Measurements from ENCODE around the gene NTM.
"Not testable (repeated sequence)": the region's sequence is repeated elsewhere in the genome, so short reads cannot be mapped to it uniquely, and the experiment has no call there.

The NTM gene

GRCh38 chr11:131909426-131910177 lies 539.2 kb downstream of the NTM start:
- no peak for DNase-seq

- no peak for DNase-seq
Observed at GRCh38 chr11:131910178-131910522, 539.7 kb downstream of the NTM start.

DNA sequence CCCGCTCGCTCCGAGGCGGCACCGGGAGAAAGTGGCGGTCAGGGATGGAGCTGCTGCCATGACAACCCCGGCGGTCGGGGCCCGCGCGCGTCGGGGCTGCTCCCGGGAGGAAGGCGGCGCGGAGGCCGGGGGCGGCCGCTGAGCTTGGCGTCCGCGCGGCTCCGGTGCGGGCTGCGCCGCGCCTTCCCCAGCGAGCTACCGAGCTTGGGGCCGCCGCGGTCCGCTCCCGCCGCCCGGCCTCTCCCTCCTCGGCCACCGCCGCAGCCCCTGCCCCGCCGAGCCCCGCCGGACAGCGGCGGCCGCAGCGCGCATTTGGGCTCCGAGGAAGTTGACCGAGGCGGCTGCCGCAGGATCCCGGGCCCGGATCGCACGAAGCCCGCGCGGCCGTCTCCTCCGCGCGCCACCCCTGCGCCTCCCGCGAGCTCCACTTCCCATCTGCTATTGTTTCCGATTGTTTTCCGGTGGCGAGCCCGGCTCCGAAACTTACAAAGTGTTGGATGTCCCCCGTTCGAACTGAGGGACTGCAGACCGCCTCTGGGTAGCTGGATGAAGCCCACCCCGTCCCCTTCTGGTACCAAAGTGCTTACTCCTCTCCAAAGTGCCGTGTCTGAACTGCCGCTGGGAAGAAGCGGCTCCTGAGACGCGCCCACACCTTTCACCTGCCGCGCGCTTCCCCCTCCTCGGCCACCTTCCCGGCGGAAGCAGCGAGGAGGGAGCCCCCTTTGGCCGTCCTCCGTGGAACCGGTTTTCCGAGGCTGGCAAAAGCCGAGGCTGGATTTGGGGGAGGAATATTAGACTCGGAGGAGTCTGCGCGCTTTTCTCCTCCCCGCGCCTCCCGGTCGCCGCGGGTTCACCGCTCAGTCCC lies 540.3 kb downstream of the NTM start:
- no peak for DNase-seq

GRCh38 chr11:131911388-131912032 lies 541.1 kb downstream of the NTM start:
- DNase-seq, result not testable (repeated sequence)

DNA sequence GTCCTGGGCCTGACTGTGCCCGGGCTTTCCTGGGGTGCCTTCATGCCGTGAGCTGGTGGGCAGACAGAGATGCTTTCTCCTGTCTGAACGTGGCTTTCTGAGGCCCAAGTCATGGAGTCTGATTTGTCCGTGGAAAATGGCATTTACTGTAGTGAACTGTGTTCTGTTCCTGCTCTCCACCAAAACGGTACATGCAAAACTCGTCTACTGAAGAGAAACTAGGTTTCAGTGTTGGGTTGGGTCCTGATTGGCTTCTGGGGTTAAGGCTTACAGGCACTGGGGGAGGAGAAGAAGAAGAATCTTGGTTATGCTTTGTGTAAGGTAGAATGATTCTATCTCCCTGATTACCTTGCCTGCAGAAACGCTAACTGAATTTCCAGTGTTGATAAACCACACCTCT lies 541.7 kb downstream of the NTM start:
- no peak for DNase-seq

DNA sequence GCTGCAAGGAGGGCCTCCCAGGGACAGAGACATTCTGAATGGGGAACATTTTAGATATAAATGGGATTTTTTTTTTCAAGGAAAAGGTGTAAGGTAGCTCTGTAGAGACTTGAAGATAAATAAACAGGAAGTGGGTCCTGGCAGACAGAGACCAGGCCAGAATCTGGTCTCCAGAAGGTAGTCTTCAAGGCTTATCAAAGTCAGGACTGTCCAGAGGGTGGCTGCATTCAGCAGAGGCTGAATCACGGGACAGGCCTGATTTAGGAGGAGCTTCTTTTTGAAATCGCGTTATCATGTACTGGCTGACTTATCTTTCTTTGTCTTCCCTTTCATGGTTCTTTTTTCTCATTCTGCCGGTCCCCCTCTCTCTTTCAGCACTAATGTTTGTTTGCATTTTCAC lies 542.9 kb downstream of the NTM start:
- DNase-seq, result no peak

DNA sequence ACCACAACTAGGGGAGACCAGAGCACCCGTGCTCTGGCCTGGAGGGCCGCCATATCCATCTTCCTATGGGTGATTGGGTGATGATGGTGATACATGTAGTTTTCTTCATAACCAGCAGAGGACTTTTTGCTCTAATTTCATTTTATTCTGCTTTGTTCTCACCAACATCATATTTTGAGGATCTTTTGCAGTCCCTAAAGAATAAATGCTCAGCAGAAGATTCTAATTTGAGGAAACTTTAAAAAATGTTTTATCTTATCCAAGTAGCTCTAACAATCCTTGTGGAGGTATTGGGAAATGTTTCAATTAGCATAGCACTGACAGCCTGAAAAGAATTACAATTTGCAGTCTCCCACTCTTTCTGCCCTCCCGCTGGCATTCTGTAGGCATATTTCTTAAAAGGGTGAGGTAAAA lies 544.0 kb downstream of the NTM start:
- no peak for DNase-seq

DNA sequence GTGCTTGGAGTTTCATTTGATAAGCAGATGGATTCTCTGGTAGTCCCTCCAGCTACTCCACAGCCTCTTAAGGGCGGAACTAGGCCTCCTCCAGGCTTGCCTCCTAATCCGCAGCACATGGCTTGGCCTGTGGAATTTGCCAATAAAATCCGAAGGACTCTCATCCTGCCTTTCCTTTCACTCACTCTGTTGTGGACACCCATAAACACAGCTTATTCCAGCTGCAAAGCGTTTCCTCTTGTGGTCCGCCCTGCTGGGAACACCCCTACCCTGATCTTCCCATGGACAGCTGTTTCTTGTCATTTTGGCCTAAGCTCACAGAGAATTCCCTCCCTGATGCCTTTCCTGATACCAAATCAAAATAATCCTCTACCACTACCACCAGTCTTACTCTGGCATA lies 546.2 kb downstream of the NTM start:
- no peak for DNase-seq

DNA sequence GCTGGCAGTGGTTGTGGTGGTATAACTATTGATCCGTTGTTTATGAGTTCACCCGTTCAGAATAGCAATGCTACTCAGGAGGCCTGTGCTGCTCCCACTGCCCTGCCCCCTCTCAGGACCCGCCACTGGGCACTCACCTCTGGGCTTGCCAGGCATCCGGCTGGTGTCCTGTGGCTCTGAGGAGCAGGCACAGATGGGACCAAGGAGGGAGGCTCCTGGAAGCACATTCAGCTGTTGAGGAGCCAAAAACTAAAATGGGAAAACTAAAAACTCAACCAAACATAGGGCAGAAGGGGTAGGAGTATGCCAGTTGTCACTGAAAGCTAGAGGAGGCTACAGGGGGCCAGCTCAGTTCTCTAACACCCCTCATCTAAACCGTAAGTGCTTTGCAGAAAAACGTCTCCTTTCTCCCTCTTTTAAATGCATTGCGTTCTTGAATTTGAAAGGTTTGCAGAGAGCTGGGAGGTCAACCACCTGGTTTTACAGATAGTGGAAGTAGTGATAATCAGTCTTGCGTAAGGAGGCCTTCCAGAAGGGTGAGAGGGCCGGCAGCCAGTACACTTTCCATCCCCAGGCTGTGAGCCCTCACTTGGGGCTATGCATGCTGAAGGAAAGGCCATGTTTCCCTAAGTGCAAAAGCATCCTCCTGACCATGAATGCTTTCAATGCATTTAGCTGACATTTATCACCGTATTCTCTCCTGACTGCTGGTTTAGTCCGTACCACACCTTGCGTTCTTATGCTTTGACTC lies 547.4 kb downstream of the NTM start:
- no peak for DNase-seq

GRCh38 chr11:131918663-131919062 lies 548.2 kb downstream of the NTM start:
- DNase-seq, result no peak

DNA sequence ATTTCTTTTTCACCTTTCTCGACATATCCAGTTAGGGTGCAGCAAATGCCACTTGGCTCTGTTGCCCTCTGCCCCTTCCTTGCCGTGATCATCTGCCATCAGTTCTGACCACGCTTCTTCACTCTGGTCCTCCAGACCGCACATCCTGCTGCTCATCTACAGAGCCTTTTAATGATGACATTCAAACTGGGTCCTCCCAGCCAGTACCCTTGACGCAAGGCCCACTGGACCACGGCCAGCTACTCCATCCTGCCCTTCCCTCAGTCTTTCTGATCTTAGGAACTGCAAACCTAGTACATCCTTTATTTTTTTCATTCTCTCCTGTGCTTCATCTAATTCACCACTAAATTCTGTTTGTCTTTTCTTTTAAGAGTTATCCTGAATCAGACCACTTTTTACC lies 551.8 kb downstream of the NTM start:
- DNase-seq, result no peak

DNA sequence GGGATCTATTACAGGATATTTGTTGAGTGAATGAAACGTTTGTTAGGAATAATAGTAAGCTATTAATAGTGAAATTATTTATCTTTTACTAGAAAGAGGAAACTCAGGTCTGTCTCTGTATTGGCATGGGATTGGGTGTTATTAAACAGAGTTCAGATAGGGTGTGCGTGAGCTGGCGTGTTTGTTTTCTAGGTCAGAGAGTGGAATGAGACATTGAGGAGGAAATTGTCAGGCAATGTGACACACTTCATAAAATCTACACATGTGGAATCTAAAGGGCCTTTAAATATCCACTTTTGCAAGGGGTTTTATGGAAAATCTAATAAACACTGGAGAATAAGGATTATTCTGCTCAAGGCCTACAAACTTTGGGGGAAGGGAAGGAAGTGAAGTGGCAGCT lies 552.9 kb downstream of the NTM start:
- DNase-seq, result no peak

GRCh38 chr11:131924001-131924400 lies 553.6 kb downstream of the NTM start:
- no peak for DNase-seq

- DNase-seq, result no peak
Observed at GRCh38 chr11:131924457-131925201, 554.2 kb downstream of the NTM start.

DNA sequence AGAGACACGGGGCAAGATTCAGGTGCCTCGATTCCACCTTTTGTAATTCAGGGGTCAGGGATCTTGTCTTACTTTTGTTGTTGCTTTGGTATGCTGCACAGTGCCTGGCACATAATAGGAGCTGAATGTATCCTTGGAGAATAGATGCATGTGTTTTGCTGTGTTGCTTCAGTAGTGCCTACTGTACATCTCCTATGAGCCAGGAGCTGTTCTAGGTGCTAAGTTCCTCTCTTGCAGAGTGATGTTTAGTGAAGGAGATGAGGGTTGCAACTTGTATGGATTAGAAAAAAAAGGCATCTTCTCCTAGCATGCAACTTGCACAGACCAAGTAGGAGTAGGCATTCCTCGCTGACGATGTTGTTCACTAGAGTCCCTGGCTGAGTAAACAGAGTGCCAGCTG lies 555.4 kb downstream of the NTM start:
- no peak for DNase-seq

- DNase-seq, result no peak
Observed at GRCh38 chr11:131928992-131929391, 558.6 kb downstream of the NTM start.

DNA sequence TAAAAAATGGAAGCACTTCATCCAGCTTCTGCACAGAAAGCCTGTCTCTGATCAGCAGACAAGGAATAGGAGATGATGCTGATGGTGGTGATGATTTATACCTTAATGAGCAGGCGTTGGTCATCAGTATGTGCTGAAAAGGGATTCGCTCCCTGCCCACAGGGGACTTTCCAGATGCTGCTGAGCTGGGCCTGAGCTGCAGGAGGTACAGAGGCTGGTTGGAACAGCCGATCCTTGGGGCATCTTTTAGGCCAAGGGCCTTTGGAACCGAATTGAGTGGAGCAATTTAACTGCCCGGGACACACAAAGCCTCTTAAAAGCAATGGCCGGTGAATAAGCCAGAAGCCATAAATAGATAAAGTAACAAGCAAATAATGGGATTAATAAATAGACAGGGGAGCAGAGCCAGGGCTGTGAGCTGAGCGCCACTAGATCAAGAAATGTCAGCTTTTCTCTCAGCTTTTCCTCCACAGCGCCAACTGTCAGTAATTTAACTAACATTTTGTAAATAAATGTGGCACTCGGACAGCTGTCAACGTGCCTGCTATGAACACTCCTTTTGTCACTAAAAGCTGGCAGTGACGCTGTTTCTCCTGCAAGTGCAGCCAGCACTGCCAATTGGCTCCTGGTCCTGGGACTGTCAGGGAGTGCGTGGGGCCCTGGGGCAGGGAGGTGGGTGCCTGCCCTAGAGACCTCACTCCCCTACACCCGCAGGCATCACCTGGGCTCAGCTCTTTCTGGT lies 562.3 kb downstream of the NTM start:
- DNase-seq, result no peak

DNA sequence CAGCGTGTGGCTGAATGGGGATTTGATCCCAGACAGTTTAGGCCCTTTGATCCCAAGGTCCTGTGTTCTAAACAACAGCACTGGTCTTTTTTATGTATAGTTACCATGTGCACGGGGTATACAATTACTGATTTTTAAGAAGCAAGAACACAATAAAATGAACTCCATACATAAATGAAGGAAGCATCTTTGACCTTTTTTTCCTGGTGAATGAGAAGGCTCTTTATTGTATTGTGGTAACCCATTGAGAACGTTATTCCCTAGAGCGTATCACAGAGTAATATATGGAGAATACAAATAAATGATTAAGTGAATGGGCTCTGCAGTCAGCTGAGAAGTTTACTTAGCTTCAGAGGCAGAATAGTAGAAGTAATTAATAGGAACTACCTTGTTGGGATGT lies 563.6 kb downstream of the NTM start:
- no peak for DNase-seq

DNA sequence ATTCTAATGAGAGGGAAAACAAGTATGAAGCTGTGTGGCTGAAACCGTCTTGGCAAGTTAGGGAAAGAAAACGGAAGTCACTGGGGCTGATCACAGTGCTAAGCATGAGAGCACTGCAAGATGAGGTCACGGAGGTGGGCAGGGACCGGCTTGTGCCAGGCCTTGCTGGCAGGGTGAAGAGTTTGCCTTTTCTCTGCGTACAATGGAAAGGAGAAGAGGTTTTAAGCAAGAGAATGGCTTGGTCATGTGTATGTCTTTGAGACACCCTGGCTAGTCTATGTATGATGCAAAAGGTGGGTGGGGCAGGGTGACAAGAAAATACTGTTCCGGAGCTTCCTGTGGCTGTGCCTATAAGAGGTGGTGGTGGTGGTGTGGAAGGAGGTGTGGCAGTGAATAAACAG lies 567.9 kb downstream of the NTM start:
- no peak for DNase-seq

GRCh38 chr11:131940126-131940525 lies 569.7 kb downstream of the NTM start:
- DNase-seq, result no peak

DNA sequence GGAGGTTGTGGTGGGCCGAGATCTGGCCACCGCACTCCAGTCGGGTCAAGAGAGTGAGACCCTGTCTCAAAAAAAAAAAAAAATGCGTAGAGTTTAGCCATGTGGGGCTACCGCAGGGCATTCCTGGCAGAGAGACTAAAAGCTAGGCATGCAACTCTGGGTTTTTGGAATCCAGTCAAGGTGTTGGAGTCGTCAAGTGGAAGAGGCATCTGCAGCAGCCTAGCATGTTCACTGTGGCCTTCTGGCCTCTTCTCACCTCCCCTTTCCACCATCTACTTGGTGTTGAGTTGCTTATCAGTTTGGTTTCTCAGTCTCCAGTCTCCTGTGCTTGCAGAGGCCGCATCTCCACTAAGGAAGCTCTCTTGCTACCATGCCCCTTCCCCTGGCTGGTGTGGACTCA lies 572.5 kb downstream of the NTM start:
- DNase-seq, result no peak

DNA sequence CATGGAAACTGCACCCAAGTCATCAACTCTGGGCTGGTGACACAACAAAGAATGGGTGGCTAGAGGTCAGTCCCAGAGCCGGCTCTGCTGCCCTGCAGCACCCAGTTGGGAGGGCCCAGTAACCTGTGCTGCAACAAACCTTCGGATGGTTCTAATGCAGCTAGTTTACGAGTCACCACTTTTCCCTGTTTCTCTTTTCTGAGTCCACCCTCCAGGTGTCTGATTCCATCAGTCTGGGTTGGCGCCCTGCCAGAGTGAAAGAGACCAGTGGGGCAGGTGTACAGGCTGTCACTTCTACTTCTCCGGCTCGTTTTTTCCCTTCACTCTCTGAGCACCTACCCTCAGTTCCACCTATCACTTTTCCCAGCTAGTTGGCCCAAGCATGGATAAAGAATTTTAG lies 572.9 kb downstream of the NTM start:
- no peak for DNase-seq

Data from CD4-positive, alpha-beta T cell treated with Interleukin-10 for 1 hour (primary cell).